HG02870 (cell line): ENCODE results near the gene GCNT1.
A peak's percentile ranks its signal among the peaks of the same experiment; 100 is the strongest.
"Not testable (repeated sequence)": the region's sequence is repeated elsewhere in the genome, so short reads cannot be mapped to it uniquely, and the experiment has no call there.

Experiments
- ATAC-seq: cut with Tn5 transposase; IDR thresholded peaks from one replicate; pipeline ENCODE4 v1.9.1; 2021; ENCODE audit warnings: mild to moderate bottlenecking, moderate library complexity; ENCODE audit not compliant: unreplicated experiment

Gene GCNT1

GRCh38 chr9:76530458-76531110 lies 71.6 kb downstream of the GCNT1 start:
- ATAC-seq = peak; percentile 62

- ATAC-seq = no peak
These were observed 72.3 kb downstream of the GCNT1 start for GRCh38 chr9:76531231-76531780.

- ATAC-seq = not testable (repeated sequence)
These were observed 73.9 kb downstream of the GCNT1 start for GRCh38 chr9:76532877-76533276.

- ATAC-seq = no peak
These were observed 75.0 kb downstream of the GCNT1 start for GRCh38 chr9:76534026-76534425.

GRCh38 chr9:76537150-76537646 lies 78.2 kb downstream of the GCNT1 start:
- no peak for ATAC-seq

- no peak for ATAC-seq
These were observed 80.2 kb downstream of the GCNT1 start for GRCh38 chr9:76539180-76539579.

- no peak for ATAC-seq
These were observed 83.4 kb downstream of the GCNT1 start for GRCh38 chr9:76542360-76542759.

GRCh38 chr9:76545191-76545590 lies 86.2 kb downstream of the GCNT1 start:
- ATAC-seq = no peak

- no peak for ATAC-seq
These were observed 93.2 kb downstream of the GCNT1 start for GRCh38 chr9:76552181-76552580.

- ATAC-seq = no peak
These were observed 93.9 kb downstream of the GCNT1 start for GRCh38 chr9:76552751-76553455.

- no peak for ATAC-seq
These were observed 94.7 kb downstream of the GCNT1 start for GRCh38 chr9:76553680-76554079.
